Esophagus squamous epithelium (tissue), 5 donors: ENCODE measurements around the gene ADAMTS2. TPM values are rescaled to one million over a fixed set of nuclear protein-coding genes. Genes with fewer than 3 reads are reported as not detected.
A peak's percentile ranks its signal among the peaks of the same experiment; 100 is the strongest.

Source experiments
- DNase-seq: peaks from one replicate; lab custom pipeline; 2025; lab: John Stamatoyannopoulos, UW
- H3K27ac ChIP-seq, 4 donors: fragments of 200-600 bp; sonication (generic); one replicate each; pipeline ENCODE4 v1.5.1; 2016 to 2019; ENCODE audit warnings: mild to moderate bottlenecking in 1 of 4
- H3K27me3 ChIP-seq, 4 donors: fragments of 200-600 bp; sonication (generic); 1 replicate in 3 of 4; 2 replicates in 1 of 4; pipeline versions ENCODE4 v1.5.1 to v1.6.0; 2017 to 2021; ENCODE audit warnings: antibody characterized with exemption in 1 of 4
- H3K36me3 ChIP-seq, 3 donors: fragments of 200-600 bp; sonication (generic); one replicate each; pipeline ENCODE4 v1.5.1; 2016 to 2019
- H3K4me1 ChIP-seq, 3 donors: fragments of 200-600 bp; sonication (generic); one replicate each; pipeline ENCODE4 v1.5.1; 2017 to 2019
- H3K4me3 ChIP-seq, 4 donors: fragments of 200-600 bp; sonication (generic); 1 replicate in 3 of 4; 2 replicates in 1 of 4; pipeline ENCODE4 v1.5.1; 2016 to 2019; ENCODE audit warnings: mild to moderate bottlenecking in 2 of 4, moderate library complexity in 1 of 4
- H3K9me3 ChIP-seq, 3 donors: fragments of 200-600 bp; sonication (generic); one replicate each; pipeline ENCODE4 v1.5.1; 2016 to 2019
- POLR2A ChIP-seq, 4 donors: fragments of 450-650 bp; IDR thresholded peaks; one replicate each; pipeline ENCODE4 v1.6.1; 2017; ENCODE audit warnings: antibody characterized with exemption in 4 of 4, mild to moderate bottlenecking in 4 of 4, moderate library complexity in 3 of 4
- WGBS, 2 donors: methylation state at CpG; one replicate each; pipeline ENCODE4 v1.1.5; 2018; 5-methylcytosine and 5-hydroxymethylcytosine counted together
- intact Hi-C: fragments of 100-400 bp; cut with DNase I; formaldehyde crosslinking; loops from one replicate; pipeline ENCODE4 v1.15.0; 2022
- total RNA-seq, 4 donors: library from RNA; depleted of rRNA; stranded (reverse); fragments of >200 nt; gene quantifications; one replicate each; pipeline ENCODE4 v1.1.0, GENCODE V29; 2016
- TF ChIP-seq, protein P1 (sequence below), 6 experiments: fragments of 450-650 bp in 4 of 6; fragments of 200-600 bp in 2 of 6; sonication (generic) in 2 of 6; IDR thresholded peaks; one replicate each; pipeline ENCODE4 v1.5.1; 2016 to 2019; ENCODE audit warnings: antibody characterized with exemption in 6 of 6, mild to moderate bottlenecking in 4 of 6, moderate library complexity in 4 of 6
- donor health status: DM: yes; HTN: yes; CAD: no.

Gene ADAMTS2
- total RNA-seq, 4 donors from 2014 or later, result 1.3 to 10.3 (median 5.2) TPM

DNA sequence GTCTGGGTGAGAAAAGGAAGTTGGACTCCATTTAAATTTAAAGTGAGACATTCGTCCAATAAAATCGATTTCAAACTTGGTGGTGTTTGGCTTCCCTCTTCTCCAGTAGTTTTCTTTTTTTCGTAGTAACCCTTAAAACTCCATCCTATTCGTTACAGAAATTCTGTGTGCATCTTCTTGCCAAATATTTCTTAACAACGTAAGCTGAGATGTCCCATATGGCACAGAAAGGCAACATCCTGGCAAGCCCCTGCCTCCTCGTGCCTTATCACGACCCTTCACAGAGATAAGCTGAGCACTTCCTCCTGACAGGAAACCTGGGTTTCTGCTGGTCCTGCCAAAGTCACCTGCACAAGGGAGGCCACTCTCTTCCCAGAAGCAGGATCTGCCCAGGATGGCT lies 11.8 kb upstream of the ADAMTS2 start:
- Histone ChIP-seq H3K9me3 (no peaks in the 10 kb centered on the region), H3K36me3 (no peaks in the 10 kb centered on the region), H3K4me1 (peaks cover 0 to 8% (median 4%) of the 10 kb centered on the region in 3 donors), H3K27me3 (peaks cover 0 to 5% (median 0%) of the 10 kb centered on the region in 4 donors), H3K27ac (peak overlapping the region in 3 of 4 donors; percentile 31 to 78 (median 49)), H3K4me3 (no peak overlapping the region)
- 44 to 46% methylated on average over 7 of the region's 7 CpGs for WGBS, 2 donors
- TF ChIP-seq, protein P1, sequence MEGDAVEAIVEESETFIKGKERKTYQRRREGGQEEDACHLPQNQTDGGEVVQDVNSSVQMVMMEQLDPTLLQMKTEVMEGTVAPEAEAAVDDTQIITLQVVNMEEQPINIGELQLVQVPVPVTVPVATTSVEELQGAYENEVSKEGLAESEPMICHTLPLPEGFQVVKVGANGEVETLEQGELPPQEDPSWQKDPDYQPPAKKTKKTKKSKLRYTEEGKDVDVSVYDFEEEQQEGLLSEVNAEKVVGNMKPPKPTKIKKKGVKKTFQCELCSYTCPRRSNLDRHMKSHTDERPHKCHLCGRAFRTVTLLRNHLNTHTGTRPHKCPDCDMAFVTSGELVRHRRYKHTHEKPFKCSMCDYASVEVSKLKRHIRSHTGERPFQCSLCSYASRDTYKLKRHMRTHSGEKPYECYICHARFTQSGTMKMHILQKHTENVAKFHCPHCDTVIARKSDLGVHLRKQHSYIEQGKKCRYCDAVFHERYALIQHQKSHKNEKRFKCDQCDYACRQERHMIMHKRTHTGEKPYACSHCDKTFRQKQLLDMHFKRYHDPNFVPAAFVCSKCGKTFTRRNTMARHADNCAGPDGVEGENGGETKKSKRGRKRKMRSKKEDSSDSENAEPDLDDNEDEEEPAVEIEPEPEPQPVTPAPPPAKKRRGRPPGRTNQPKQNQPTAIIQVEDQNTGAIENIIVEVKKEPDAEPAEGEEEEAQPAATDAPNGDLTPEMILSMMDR (IDR thresholded peaks at IDR 0.05), result no peak
- TF ChIP-seq POLR2A (IDR thresholded peaks at IDR 0.05), result no peak
- intact Hi-C loops, result no loop called here
- no peak for DNase-seq

DNA sequence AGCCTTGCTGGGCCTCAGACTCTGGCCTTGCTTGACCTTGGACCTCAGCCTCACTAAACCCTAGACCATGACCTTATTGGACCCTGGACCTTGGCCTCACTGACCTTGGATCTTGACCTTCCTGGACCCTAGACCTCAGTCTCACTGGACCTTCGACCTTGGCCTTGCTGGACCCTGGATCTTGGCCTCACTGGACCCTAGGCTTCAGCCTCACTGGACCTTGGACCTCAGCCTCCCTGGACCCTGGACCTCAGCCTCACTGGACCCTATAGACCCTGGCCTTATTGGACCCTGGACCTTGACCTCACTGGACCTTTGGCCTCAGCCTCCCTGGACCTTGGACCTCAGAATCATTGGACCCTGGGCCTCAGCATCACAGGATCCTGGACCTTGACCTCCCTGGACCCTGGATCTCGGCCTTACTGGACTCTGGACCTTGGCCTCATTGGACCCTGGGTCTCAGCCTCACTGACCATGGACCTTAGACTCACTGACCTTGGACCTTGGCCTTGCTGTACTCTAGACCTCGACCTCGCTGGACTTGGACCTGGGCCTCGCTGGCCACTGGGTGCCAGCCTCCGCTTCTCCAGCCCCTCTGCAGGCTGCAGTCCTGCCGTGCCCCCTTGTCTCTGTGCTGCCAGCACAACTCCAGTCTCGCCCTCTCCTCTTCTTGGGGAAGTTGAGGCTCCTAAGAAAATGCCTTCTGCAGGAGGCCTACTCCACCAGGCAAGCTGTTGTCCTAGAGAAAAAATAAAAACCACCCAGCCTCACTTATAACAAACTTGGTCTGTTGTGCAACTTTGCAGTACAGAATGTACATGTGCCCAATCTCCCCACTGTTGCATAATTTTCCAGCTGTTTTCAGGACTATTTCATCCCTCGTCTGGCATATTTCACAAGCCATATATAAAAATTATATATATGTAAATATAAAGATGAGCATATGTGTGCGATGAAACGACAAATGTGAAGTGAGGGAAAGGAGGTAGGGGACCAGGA lies 11.0 kb upstream of the ADAMTS2 start:
- H3K9me3 ChIP-seq, result no peaks in the 10 kb centered on the region
- no peak for DNase-seq

GRCh38 chr5:179354305-179354882 lies 9.1 kb upstream of the ADAMTS2 start:
- Histone ChIP-seq H3K9me3 (no peaks in the 10 kb centered on the region), H3K27me3 (peaks cover 0 to 7% (median 0%) of the 10 kb centered on the region in 4 donors), H3K4me3 (no peak overlapping the region), H3K36me3 (no peaks in the 10 kb centered on the region), H3K27ac (no peak overlapping the region), H3K4me1 (peaks cover 0 to 8% (median 4%) of the 10 kb centered on the region in 3 donors)
- WGBS, 2 donors, result 24 to 29% methylated on average over 2 to 5 of the region's 23 CpGs
- TF ChIP-seq, protein P1 (IDR thresholded peaks at IDR 0.05), result no peak
- no peak for TF ChIP-seq POLR2A (IDR thresholded peaks at IDR 0.05)
- DNase-seq, result no peak
- intact Hi-C loops, result no loop called here

More for the DNA sequence above, 11.0 kb upstream of the ADAMTS2 start:
- H3K36me3 ChIP-seq, result no peaks in the 10 kb centered on the region
- no peak overlapping the region for H3K4me3 ChIP-seq
- WGBS, 2 donors, result 74% methylated on average over 9 to 10 of the region's 11 CpGs
- H3K27me3 ChIP-seq, result peaks cover 0 to 2% (median 0%) of the 10 kb centered on the region in 4 donors
- TF ChIP-seq, protein P1 (IDR thresholded peaks at IDR 0.05), result no peak
- no peak for TF ChIP-seq POLR2A (IDR thresholded peaks at IDR 0.05)
- H3K27ac ChIP-seq, result peak overlapping the region; percentile 46 to 79 (median 70)
- intact Hi-C loops, result no loop called here
- H3K4me1 ChIP-seq, result peaks cover 0 to 8% (median 4%) of the 10 kb centered on the region in 3 donors

- H3K4me3 ChIP-seq, result no peak overlapping the region
- DNase-seq, result no peak
- 64 to 74% methylated on average over 2 to 8 of the region's 10 CpGs for WGBS, 2 donors
- no peaks in the 10 kb centered on the region for H3K36me3 ChIP-seq
- intact Hi-C loops, result no loop called here
- H3K27ac ChIP-seq, result no peak overlapping the region
- H3K27me3 ChIP-seq, result peaks cover 0 to 50% (median 3%) of the 10 kb centered on the region in 4 donors
- no peaks in the 10 kb centered on the region for H3K9me3 ChIP-seq
- H3K4me1 ChIP-seq, result peaks cover 11 to 24% (median 20%) of the 10 kb centered on the region in 3 donors
- TF ChIP-seq, protein P1 (IDR thresholded peaks at IDR 0.05), result no peak
- TF ChIP-seq POLR2A (IDR thresholded peaks at IDR 0.05), result no peak
These were observed 3.6 kb upstream of the ADAMTS2 start for GRCh38 chr5:179348843-179349242.
